GM11168 (cell line): Measurements from ENCODE around the gene FHOD1.

ENCODE experiments used
- in situ Hi-C: fragments of 300-500 bp; cut with MboI; formaldehyde crosslinking; loops from one replicate; pipeline ENCODE4 v1.12.0; 2022; ENCODE audit warnings: low sequenced_read_pairs; ENCODE audit not compliant: unreplicated experiment

The FHOD1 gene

DNA sequence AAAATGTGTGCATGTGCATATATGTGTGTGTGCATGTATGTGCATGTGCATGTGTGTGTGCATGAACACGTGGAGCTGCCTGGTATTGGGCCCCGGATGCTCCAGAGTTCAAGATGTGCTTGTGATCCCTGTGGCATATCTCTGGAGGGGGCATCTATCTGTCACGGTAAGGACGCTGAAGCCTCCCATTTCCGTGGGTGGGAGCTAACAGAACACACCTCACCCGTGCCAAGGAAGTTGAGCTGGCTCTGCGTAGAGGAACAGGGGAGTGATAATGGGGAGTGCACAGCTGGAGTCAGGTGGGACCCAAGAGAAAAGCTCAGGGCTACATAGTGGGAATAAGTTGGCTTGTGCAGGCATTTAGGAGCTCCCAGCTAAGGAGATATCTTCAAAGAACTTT lies 35.6 kb downstream of the FHOD1 start:
- in situ Hi-C loops: no loop called here

DNA sequence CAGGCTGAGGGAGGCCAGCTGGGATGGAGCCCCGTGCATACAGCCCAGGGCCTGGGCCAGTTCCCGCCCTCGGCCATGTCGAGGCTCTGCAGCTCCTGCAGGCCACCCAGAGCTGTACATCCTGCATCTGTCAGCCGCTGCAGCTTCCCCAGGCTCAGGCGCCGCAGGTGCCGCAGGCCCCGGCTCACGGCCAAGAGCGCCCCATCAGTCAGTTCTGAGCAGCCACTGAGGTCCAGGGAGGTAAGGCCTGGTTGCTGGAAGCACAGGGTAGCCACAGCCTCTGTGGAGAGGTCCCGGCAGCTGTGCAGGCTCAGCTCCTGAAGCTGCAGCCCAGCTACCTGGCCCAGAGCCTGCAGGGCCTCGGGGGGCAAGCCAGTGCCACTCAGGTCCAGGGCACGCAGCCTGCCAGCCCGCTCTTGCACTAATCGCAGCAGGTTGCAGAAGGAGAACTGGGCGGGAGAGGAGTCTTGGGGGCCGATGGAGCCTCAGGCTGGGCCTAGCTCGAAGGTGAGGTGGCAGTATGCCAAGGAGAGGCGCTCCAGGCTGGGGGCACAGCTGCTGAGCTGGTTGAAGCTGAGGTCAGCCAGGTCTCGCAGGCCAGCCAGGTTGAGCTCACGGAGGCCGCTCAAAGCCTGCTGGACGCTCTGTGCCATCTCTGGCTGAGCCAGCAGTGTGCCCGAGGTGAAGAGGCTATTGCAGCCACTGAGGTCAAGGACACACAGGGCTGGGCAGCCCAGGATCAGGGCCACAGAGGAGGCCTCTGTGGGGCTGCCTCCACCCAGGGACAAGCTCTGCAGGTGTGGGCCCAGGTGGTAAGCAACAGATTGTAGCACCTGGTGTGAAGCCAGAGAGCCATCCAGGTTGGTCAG lies 37.0 kb downstream of the FHOD1 start:
- in situ Hi-C loops: no loop called here

DNA sequence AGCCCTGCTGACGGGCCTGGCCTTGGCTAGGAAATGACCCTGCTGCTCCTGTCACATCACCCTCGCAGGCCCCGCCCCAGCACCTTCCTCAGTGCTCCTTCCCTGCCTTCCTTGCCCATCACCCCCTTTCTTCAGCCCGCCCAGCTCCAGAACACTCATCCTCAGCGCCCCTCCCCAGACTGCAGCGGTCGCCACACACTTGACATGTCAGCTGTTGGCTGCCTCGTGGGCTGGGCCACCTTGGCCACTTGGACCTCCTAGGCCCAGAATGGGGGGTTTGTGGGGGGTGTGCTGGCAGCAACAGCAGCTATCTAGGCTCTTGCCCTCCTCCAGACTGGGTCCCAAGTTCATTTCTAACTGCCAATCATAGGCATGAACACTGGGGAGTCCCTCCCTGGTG lies 37.7 kb downstream of the FHOD1 start:
- in situ Hi-C loops: no loop called here

DNA sequence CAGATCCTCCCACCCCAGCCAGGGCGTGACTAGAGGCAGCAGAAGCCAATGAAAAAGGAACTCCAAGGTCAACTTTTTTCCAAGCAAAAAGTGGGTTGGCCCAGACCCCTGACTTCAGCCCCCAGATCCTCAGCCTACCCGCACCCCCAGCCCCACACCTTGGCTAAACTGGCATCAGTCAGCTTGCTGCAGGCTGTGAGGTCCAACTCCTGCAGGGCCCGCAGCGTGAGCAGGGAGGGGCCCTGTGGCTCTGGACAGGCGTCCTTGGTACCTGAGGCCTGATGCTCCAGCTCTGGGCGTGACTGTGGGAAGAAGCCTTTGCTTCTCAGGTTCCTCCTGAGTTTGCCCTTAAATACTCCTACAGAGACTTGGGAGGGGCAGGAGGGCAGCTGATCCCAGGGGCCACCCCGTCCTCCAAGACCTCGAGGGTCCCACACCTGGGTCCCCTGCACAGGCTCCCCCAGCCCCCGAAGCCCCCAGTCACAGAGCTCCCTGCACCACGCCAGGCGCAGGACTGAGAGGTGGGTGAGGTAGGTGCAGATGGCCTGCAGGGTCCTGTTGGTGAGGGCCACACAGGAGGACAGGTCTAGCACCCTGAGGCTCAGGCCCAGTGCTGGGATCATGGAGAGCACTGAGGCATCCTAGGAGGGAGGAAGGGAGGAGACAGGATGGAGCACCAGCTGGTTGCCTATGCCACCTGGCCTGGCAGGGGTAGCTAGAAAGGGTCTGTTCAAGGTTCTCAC lies 39.0 kb downstream of the FHOD1 start:
- in situ Hi-C loops: no loop called here

GRCh38 chr16:67207249-67208091 lies 39.8 kb downstream of the FHOD1 start:
- in situ Hi-C loops: no loop called here

DNA sequence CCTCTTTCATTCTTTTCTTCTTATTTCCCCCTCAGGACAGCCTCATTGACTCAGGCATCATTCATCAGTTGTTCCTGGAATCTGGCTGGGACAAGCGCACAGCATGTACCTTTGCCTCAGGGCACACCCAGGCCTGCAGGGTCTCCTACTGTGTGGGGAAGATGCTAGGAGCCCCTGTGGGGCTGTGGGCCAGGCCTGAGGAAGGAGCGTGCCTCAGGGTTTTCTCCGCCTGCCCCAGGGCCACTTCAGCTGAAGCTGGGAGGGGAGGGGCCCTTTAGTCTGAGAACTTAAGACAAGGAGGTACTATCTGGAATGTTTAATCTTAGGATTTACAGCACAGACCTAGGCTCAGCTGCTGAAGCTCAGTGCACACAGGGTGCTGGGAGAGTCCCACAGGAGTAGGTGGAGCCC lies 40.4 kb downstream of the FHOD1 start:
- in situ Hi-C loops: no loop called here

- in situ Hi-C loops: no loop called here
Measured at GRCh38 chr16:67206129-67206837, 41.0 kb downstream of the FHOD1 start.

GRCh38 chr16:67204076-67204475 lies 43.2 kb downstream of the FHOD1 start:
- in situ Hi-C loops: no loop called here

GRCh38 chr16:67202956-67203493 lies 44.3 kb downstream of the FHOD1 start:
- in situ Hi-C loops: no loop called here

- in situ Hi-C loops: no loop called here
Measured at GRCh38 chr16:67202426-67202825, 44.9 kb downstream of the FHOD1 start.

DNA sequence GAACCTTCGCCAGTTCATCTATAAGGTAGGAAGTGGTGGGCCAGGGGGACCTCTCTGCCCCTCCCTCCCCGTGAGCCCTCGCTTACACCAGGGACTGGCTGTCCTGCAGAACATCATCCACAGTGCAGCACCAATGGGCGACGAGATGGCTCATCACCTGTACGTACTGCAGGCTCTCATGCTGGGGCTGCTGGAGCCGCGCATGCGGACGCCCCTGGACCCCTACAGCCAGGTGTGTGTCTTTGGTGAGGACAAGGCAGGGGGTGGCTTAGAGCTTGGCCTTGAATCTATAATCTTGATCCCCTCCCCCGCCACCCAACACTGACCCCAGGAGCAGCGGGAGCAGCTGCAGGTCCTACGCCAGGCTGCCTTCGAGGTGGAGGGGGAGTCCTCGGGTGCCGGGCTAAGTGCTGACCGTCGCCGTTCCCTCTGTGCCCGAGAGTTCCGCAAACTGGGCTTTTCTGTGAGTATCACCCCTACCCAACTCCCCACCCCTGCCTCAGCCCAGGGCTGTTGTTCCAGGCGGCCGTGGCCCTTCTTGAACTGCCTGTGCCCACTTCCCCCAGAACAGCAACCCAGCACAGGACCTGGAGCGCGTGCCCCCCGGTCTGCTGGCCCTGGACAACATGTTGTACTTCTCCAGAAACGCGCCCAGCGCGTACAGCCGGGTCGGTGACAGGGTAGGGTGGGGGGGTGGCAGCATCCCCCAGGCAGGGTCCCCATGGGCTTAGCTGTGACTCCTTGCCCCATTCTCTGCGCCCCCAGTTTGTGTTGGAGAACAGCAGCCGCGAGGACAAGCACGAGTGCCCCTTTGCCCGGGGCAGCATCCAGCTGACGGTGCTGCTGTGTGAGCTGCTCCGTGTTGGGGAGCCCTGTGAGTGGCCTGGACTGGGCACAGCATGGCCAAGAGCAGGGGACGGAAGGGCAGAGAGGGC lies 45.6 kb downstream of the FHOD1 start:
- in situ Hi-C loops: no loop called here

DNA sequence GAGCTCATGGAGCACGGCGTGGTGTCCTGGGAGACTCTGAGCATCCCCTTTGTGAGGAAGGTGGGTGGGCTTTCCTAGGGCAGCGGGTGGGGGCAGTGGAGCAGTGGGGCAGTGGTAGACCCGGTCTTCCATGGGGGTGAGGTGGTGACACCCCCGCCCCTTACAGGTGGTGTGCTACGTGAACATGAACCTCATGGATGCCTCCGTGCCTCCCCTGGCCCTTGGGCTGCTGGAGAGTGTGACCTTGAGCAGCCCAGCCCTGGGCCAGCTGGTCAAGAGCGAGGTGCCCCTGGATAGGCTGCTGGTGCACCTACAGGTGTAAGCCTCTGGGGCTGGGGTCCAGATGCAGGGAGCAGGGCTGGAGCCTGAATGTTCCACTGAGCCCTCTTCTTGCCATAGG lies 46.8 kb downstream of the FHOD1 start:
- in situ Hi-C loops: no loop called here

- in situ Hi-C loops: no loop called here
Measured at GRCh38 chr16:67199808-67200198, 47.5 kb downstream of the FHOD1 start.

- in situ Hi-C loops: no loop called here
Measured at GRCh38 chr16:67199011-67199807, 48.1 kb downstream of the FHOD1 start, which contains the start of gene ELMO3. Gene ELMO3 (plus strand): TSS chr16:67199131. CDS start chr16:67199327, 196 bp downstream.

GRCh38 chr16:67198238-67198734 lies 49.0 kb downstream of the FHOD1 start:
- in situ Hi-C loops: no loop called here

DNA sequence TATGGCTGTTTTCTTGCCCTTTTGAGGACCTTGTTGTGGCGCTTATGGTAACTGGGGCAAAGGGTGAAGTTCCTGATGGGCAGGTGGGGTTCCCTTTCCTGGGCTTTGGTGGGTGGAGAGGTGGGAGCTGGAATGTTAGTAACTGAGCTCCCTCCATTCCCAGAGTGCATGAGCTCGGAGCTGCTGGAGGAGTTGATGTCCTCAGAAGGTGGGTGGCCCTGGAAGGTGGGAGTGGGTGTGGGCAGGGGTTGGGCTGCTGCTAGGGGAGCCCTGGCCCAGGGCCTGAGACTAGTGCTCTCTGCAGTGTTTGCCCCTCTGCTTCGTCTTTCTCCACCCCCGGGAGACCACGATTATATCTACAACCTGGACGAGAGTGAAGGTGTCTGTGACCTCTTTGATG lies 49.6 kb downstream of the FHOD1 start:
- in situ Hi-C loops: no loop called here

- in situ Hi-C loops: no loop called here
Measured at GRCh38 chr16:67196881-67197280, 50.4 kb downstream of the FHOD1 start.

GRCh38 chr16:67195676-67196075 lies 51.6 kb downstream of the FHOD1 start:
- in situ Hi-C loops: no loop called here
